Astrocyte (in vitro differentiated cells and primary cell): ENCODE data around the gene PPIL4. TPM values are rescaled to one million over a fixed set of nuclear protein-coding genes. Genes with fewer than 3 reads are reported as not detected.

Source experiments
- DNase-seq: peaks from one replicate; pipeline ENCODE4 v3.0.0-alpha.2; 2010; ENCODE audit warnings: low read depth
- FAIRE-seq: peaks from 2 replicates; lab custom pipeline; 2011; peaks lifted over from hg19 to GRCh38; lab: Jason Lieb, UNC
- H2AFZ ChIP-seq: 2 replicates; pipeline ENCODE4 v1.6.0; 2012; ENCODE audit warnings: low read depth, low read length, inconsistent platforms
- H3K27ac ChIP-seq: 2 replicates; pipeline ENCODE4 v1.5.1; 2011; ENCODE audit warnings: low read depth, low read length, inconsistent platforms
- H3K27me3 ChIP-seq: 2 replicates; pipeline ENCODE4 v1.6.0; 2011; ENCODE audit warnings: low read length, inconsistent platforms; ENCODE audit not compliant: insufficient read depth
- H3K36me3 ChIP-seq: 2 replicates; pipeline ENCODE4 v1.5.1; 2011; ENCODE audit warnings: low read length, inconsistent platforms; ENCODE audit not compliant: insufficient read depth
- H3K4me1 ChIP-seq: 2 replicates; pipeline ENCODE4 v1.5.1; 2011; ENCODE audit warnings: low read length, inconsistent platforms; ENCODE audit not compliant: insufficient read depth
- H3K4me2 ChIP-seq: 2 replicates; pipeline ENCODE4 v1.6.0; 2012; ENCODE audit warnings: low read length, inconsistent platforms
- H3K4me3 ChIP-seq: 2 replicates; pipeline ENCODE4 v1.5.1; 2011; ENCODE audit warnings: low read depth, mild to moderate bottlenecking, low read length, inconsistent platforms; ENCODE audit not compliant: insufficient read depth
- H3K79me2 ChIP-seq: 2 replicates; pipeline ENCODE4 v1.6.0; 2012; ENCODE audit warnings: mild to moderate bottlenecking, low read length, inconsistent platforms; ENCODE audit not compliant: insufficient read depth
- H3K9ac ChIP-seq: 2 replicates; pipeline ENCODE4 v1.6.0; 2012; ENCODE audit warnings: mild to moderate bottlenecking, low read length, inconsistent platforms
- H3K9me3 ChIP-seq: 2 replicates; pipeline ENCODE4 v1.5.1; 2012; ENCODE audit warnings: low read depth, mild to moderate bottlenecking, low read length, inconsistent platforms; ENCODE audit not compliant: insufficient read depth
- H4K20me1 ChIP-seq: 2 replicates; pipeline ENCODE4 v1.6.0; 2012; ENCODE audit warnings: low read length, inconsistent platforms; ENCODE audit not compliant: insufficient read depth
- H3K27ac Mint-ChIP-seq: one replicate; pipeline ENCODE4 v1.8.0; 2021; ENCODE audit warnings: mild to moderate bottlenecking, mixed read lengths; ENCODE audit not compliant: unreplicated experiment
- H3K27me3 Mint-ChIP-seq: one replicate; pipeline ENCODE4 v1.8.0; 2021; ENCODE audit warnings: low read depth, mixed read lengths; ENCODE audit not compliant: unreplicated experiment
- H3K36me3 Mint-ChIP-seq: one replicate; pipeline ENCODE4 v1.8.0; 2021; ENCODE audit warnings: low read depth, mixed read lengths; ENCODE audit not compliant: unreplicated experiment
- H3K4me1 Mint-ChIP-seq: one replicate; pipeline ENCODE4 v1.8.0; 2021; ENCODE audit warnings: low read depth, mixed read lengths; ENCODE audit not compliant: unreplicated experiment
- H3K4me3 Mint-ChIP-seq: one replicate; pipeline ENCODE4 v1.8.0; 2021; ENCODE audit warnings: mild to moderate bottlenecking, moderate library complexity, mixed read lengths; ENCODE audit not compliant: unreplicated experiment
- H3K9me3 Mint-ChIP-seq: one replicate; pipeline ENCODE4 v1.8.0; 2021; ENCODE audit warnings: mild to moderate bottlenecking, mixed read lengths; ENCODE audit not compliant: unreplicated experiment
- EZH2 ChIP-seq: IDR thresholded peaks from 2 replicates; pipeline ENCODE4 v1.6.1; 2012; ENCODE audit warnings: mild to moderate bottlenecking, low read length, inconsistent platforms; ENCODE audit not compliant: insufficient read depth
- total RNA-seq: library from RNA; stranded (reverse); gene quantifications from 2 replicates; pipeline ENCODE4 v1.2.1, GENCODE V29; 2021
- TF ChIP-seq, protein P1 (sequence below): IDR thresholded peaks from 2 replicates; pipeline ENCODE4 v1.5.1; 2011; ENCODE audit warnings: low read depth, mild to moderate bottlenecking, inconsistent platforms, low read length, moderate library complexity; ENCODE audit not compliant: insufficient read depth

PPIL4 gene
- total RNA-seq, 1 donor from 2014 or later = 39.2 TPM

DNA sequence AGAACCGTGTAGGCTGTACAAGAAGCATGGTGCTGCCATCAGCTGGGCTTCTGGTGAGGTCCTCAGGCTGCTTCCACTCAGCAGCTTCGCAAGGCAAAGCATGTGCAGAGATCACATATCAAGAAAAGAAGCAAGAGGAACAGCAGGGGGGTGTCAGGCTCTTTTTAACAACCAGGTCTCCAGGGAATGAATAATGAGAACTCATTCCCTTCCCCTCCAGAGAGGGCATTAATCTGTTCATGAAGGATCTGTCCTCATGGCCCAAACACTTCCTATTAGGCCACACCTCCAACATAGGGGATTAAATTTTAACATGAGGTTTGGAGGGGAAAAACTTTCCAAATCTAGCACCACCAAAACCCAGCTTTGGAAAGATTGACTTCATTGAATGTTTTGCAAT, 40.3 kb upstream of the PPIL4 start:
- Histone ChIP-seq H4K20me1 (no peaks in the 10 kb centered on the region), H3K4me1 (no peaks in the 10 kb centered on the region), H2AFZ (no peak overlapping the region), H3K79me2 (no peaks in the 10 kb centered on the region), H3K9me3 (no peaks in the 10 kb centered on the region), H3K27ac (no peak overlapping the region), H3K4me2 (no peak overlapping the region), H3K4me3 (no peak overlapping the region), H3K9ac (no peak overlapping the region), H3K27me3 (no peaks in the 10 kb centered on the region), H3K36me3 (peaks cover 2% of the 10 kb centered on the region)
- DNase-seq (no peak), FAIRE-seq (no peak)
- Mint-ChIP-seq H3K9me3 (no peaks in the 10 kb centered on the region), H3K36me3 (peaks cover 1% of the 10 kb centered on the region), H3K27ac (no peak overlapping the region), H3K27me3 (no peaks in the 10 kb centered on the region), H3K4me3 (no peak overlapping the region), H3K4me1 (no peaks in the 10 kb centered on the region)
- no peak for TF ChIP-seq EZH2
- TF ChIP-seq, protein P1, sequence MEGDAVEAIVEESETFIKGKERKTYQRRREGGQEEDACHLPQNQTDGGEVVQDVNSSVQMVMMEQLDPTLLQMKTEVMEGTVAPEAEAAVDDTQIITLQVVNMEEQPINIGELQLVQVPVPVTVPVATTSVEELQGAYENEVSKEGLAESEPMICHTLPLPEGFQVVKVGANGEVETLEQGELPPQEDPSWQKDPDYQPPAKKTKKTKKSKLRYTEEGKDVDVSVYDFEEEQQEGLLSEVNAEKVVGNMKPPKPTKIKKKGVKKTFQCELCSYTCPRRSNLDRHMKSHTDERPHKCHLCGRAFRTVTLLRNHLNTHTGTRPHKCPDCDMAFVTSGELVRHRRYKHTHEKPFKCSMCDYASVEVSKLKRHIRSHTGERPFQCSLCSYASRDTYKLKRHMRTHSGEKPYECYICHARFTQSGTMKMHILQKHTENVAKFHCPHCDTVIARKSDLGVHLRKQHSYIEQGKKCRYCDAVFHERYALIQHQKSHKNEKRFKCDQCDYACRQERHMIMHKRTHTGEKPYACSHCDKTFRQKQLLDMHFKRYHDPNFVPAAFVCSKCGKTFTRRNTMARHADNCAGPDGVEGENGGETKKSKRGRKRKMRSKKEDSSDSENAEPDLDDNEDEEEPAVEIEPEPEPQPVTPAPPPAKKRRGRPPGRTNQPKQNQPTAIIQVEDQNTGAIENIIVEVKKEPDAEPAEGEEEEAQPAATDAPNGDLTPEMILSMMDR = no peak

DNA sequence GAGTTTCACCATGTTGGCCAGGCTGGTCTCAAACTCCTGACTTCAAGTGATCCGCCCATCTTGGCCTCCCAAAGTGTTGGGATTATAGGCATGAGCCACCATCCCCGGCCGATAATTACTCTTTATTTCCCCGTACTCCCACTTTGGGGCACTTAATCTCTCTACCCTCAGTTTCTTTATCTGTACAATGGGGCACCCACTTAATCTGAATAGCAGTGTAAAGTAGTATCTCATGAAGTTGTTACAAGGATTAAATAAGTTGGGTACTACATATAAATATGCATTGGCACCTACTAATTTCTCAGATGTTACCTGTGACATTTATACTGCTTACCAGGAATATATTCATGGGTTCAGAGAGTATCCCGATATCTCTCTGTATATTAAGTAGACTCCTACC, 35.5 kb upstream of the PPIL4 start:
- no peaks in the 10 kb centered on the region for H3K27me3 ChIP-seq
- Mint-ChIP-seq H3K27ac (no peak overlapping the region), H3K27me3 (no peaks in the 10 kb centered on the region), H3K4me3 (no peak overlapping the region), H3K4me1 (no peaks in the 10 kb centered on the region), H3K36me3 (peaks cover 3% of the 10 kb centered on the region), H3K9me3 (no peaks in the 10 kb centered on the region)
- no peak overlapping the region for H3K4me2 ChIP-seq
- no peak overlapping the region for H3K9ac ChIP-seq
- H3K36me3 ChIP-seq = peaks cover 10% of the 10 kb centered on the region
- no peak overlapping the region for H3K27ac ChIP-seq
- no peaks in the 10 kb centered on the region for H3K4me1 ChIP-seq
- TF ChIP-seq, protein P1 = no peak
- no peak for TF ChIP-seq EZH2
- H3K79me2 ChIP-seq = no peaks in the 10 kb centered on the region
- H3K4me3 ChIP-seq = no peak overlapping the region
- DNase-seq = no peak
- no peak overlapping the region for H2AFZ ChIP-seq
- no peak for FAIRE-seq
- H4K20me1 ChIP-seq = no peaks in the 10 kb centered on the region
- no peaks in the 10 kb centered on the region for H3K9me3 ChIP-seq

DNA sequence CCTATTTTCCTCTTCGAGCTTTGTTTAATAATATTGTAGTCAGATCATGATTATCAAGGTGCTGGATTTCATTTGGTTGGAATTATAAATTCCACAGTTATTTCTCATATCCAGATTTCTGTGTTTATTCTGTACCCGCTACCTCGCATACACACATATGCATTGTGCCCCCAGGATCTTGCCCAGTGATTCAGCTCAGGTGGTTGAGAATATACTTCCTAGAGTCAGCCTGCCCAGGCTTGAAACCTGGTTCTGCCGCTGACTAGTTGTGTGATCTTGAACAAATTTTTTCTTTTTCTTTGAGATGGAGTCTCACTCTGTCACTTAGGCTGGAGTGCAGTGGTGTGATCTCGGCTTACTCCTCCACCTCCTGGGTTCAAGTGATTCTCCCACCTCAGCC, 35.0 kb upstream of the PPIL4 start:
- Histone ChIP-seq H3K4me2 (no peak overlapping the region), H2AFZ (no peak overlapping the region), H4K20me1 (peaks cover 3% of the 10 kb centered on the region), H3K36me3 (peaks cover 10% of the 10 kb centered on the region), H3K9me3 (no peaks in the 10 kb centered on the region), H3K4me1 (no peaks in the 10 kb centered on the region), H3K9ac (no peak overlapping the region), H3K4me3 (no peak overlapping the region), H3K79me2 (no peaks in the 10 kb centered on the region), H3K27ac (no peak overlapping the region), H3K27me3 (no peaks in the 10 kb centered on the region)
- no peak for DNase-seq
- H3K36me3 Mint-ChIP-seq = peaks cover 2% of the 10 kb centered on the region
- TF ChIP-seq, protein P1 = no peak
- TF ChIP-seq EZH2 = no peak
- H3K9me3 Mint-ChIP-seq = no peaks in the 10 kb centered on the region
- FAIRE-seq = no peak
- H3K27me3 Mint-ChIP-seq = no peaks in the 10 kb centered on the region
- H3K4me1 Mint-ChIP-seq = no peaks in the 10 kb centered on the region
- no peak overlapping the region for H3K4me3 Mint-ChIP-seq
- no peak overlapping the region for H3K27ac Mint-ChIP-seq
